Endothelial cell of umbilical vein (primary cell): ENCODE measurements around the gene TTC3. TPM values are rescaled to one million over a fixed set of nuclear protein-coding genes. Genes with fewer than 3 reads are reported as not detected.

ENCODE experiments used
- BruUV-seq: library from RNA; stranded (reverse); fragments of 400-500 nt; replicated peaks from 2 replicates; lab custom pipeline; 2021; lab: Mats Ljungman, UMichigan
- CTCF ChIA-PET: fragments of 300-600, 350-600 bp; sonication (Branson Sonifier 250); formaldehyde crosslinking; loops from one replicate; lab custom pipeline; 2021; ENCODE audit warnings: antibody characterized with exemption, inconsistent platforms; lab: Charles Lee
- POLR2A ChIA-PET: fragments of 300-600, 350-600 bp; sonication (Branson Sonifier 250); formaldehyde crosslinking; loops from one replicate; lab custom pipeline; 2021; ENCODE audit warnings: antibody characterized with exemption, inconsistent platforms; lab: Charles Lee
- DNase-seq: peaks from one replicate; pipeline ENCODE4 v3.0.0-alpha.2; 2011; ENCODE audit warnings: low read depth, low spot score
- FAIRE-seq: peaks from 2 replicates; lab custom pipeline; 2011; peaks lifted over from hg19 to GRCh38; lab: Jason Lieb, UNC
- H2AFZ ChIP-seq: 2 replicates; pipeline ENCODE4 v1.6.0; 2012; ENCODE audit warnings: low read depth, low read length, control low read depth, inconsistent platforms
- H3K27ac ChIP-seq: 2 replicates; pipeline ENCODE4 v1.5.1; 2011; ENCODE audit warnings: low read depth, mild to moderate bottlenecking, control low read depth, low read length, moderate library complexity; ENCODE audit not compliant: insufficient read depth
- H3K27me3 ChIP-seq, 2 experiments: 2 replicates each; pipeline versions ENCODE4 v1.6.0 to v1.6.1; 2011; ENCODE audit warnings: low read length in 2 of 2, mixed read lengths in 1 of 2; ENCODE audit not compliant: control insufficient read depth in 2 of 2, insufficient read depth in 2 of 2
- H3K36me3 ChIP-seq, 2 experiments: 2 replicates in 1 of 2; 3 replicates in 1 of 2; pipeline ENCODE4 v1.5.1; 2011; ENCODE audit warnings: low read length in 2 of 2, mild to moderate bottlenecking in 1 of 2, moderate library complexity in 1 of 2; ENCODE audit not compliant: control insufficient read depth in 2 of 2, insufficient read depth in 2 of 2; ENCODE audit errors: extremely low read depth in 1 of 2
- H3K4me1 ChIP-seq: 3 replicates; pipeline ENCODE4 v1.5.1; 2011; ENCODE audit warnings: mild to moderate bottlenecking, low read length; ENCODE audit not compliant: control insufficient read depth, insufficient read depth; ENCODE audit errors: extremely low read depth
- H3K4me2 ChIP-seq: 2 replicates; pipeline ENCODE4 v1.6.1; 2011; ENCODE audit warnings: low read length, control low read depth, mixed read lengths; ENCODE audit not compliant: insufficient read depth
- H3K4me3 ChIP-seq, 3 experiments: fragments of 200-600 bp in 1 of 3; sonication (generic), shearing (Covaris generic) in 1 of 3; replicated peaks in 1 of 3; 2 replicates each; pipeline ENCODE4 v1.5.1; 2011 to 2016; ENCODE audit warnings: control low read depth in 3 of 3, low read length in 3 of 3, mild to moderate bottlenecking in 2 of 3, inconsistent platforms in 1 of 3, low read depth in 1 of 3, moderate library complexity in 1 of 3; ENCODE audit not compliant: insufficient read depth in 1 of 3
- H3K79me2 ChIP-seq: 2 replicates; pipeline ENCODE4 v1.6.0; 2012; ENCODE audit warnings: low read length, inconsistent platforms; ENCODE audit not compliant: control insufficient read depth, insufficient read depth
- H3K9ac ChIP-seq: replicated peaks from 2 replicates; pipeline ENCODE3; 2011; ENCODE audit warnings: low read length, control low read depth; ENCODE audit not compliant: insufficient read depth; ENCODE audit errors: extremely low read depth
- H3K9me1 ChIP-seq: replicated peaks from 3 replicates; pipeline ENCODE4 v1.6.0; 2011; ENCODE audit warnings: mild to moderate bottlenecking, low read length; ENCODE audit not compliant: control insufficient read depth, insufficient read depth; ENCODE audit errors: extremely low read depth
- H3K9me3 ChIP-seq: replicated peaks from 2 replicates; pipeline ENCODE4 v1.5.1; 2012; ENCODE audit warnings: low read length, inconsistent platforms; ENCODE audit not compliant: control insufficient read depth, insufficient read depth
- H4K20me1 ChIP-seq: replicated peaks from 2 replicates; pipeline ENCODE3; 2011; ENCODE audit warnings: mild to moderate bottlenecking, low read length; ENCODE audit not compliant: control insufficient read depth, insufficient read depth; ENCODE audit errors: extremely low read depth
- FOS ChIP-seq: IDR thresholded peaks from 2 replicates; pipeline ENCODE4 v1.6.1; 2011; ENCODE audit warnings: mild to moderate bottlenecking, low read length, moderate library complexity, borderline replicate concordance; ENCODE audit not compliant: insufficient read depth
- JUN ChIP-seq: IDR thresholded peaks from 2 replicates; pipeline ENCODE4 v1.6.1; 2011; ENCODE audit warnings: borderline replicate concordance, low read depth; ENCODE audit not compliant: insufficient read length, insufficient read depth
- MYC ChIP-seq: IDR thresholded peaks from one replicate; pipeline ENCODE4 v1.6.1; 2011; ENCODE audit warnings: mild to moderate bottlenecking, low read depth, low read length
- POLR2A ChIP-seq: IDR thresholded peaks from 2 replicates; pipeline ENCODE4 v1.6.1; 2012; ENCODE audit warnings: low read depth, mild to moderate bottlenecking, control low read depth, low read length
- POLR2AphosphoS5 ChIP-seq: IDR thresholded peaks from 2 replicates; pipeline ENCODE4 v1.6.1; 2012; ENCODE audit warnings: low read depth, mild to moderate bottlenecking, control low read depth, low read length, moderate library complexity; ENCODE audit not compliant: insufficient read depth
- dilution Hi-C: fragments of 300-500 bp; cut with MboI; formaldehyde crosslinking; loops from one replicate; pipeline ENCODE4 v1.15.0; 2019; ENCODE audit warnings: low sequenced_read_pairs; ENCODE audit not compliant: extremely low pct_ligation_motif_present
- intact Hi-C: fragments of 100-400 bp; cut with micrococcal nuclease; formaldehyde crosslinking; loops from one replicate; pipeline ENCODE4 v1.10.0; 2022
- polyA plus RNA-seq, 4 experiments: library from polyadenylated mRNA; depleted of rRNA in 3 of 4; stranded (reverse) in 3 of 4; unstranded in 1 of 4; fragments of >200 nt; gene quantifications; 2 replicates each; pipeline versions ENCODE4 v1.2.1 to v1.2.3, GENCODE V29; 2011 to 2012; ENCODE audit warnings: missing spikeins in 1 of 4
- total RNA-seq: library from RNA; stranded (reverse); gene quantifications from 2 replicates; pipeline ENCODE4 v1.2.3, GENCODE V29; 2021
- TF ChIP-seq, protein P1 (sequence below): IDR thresholded peaks from 2 replicates; pipeline ENCODE4 v1.6.1; 2011; ENCODE audit not compliant: insufficient read depth, insufficient read length
- TF ChIP-seq, protein P2 (sequence below), 2 donors: IDR thresholded peaks; 1 replicate in 1 of 2; 2 replicates in 1 of 2; pipeline ENCODE4 v1.5.1; 2011; ENCODE audit warnings: low read length in 2 of 2, mild to moderate bottlenecking in 2 of 2, moderate library complexity in 2 of 2, control low read depth in 1 of 2, inconsistent platforms in 1 of 2, low read depth in 1 of 2; ENCODE audit not compliant: insufficient read depth in 1 of 2; ENCODE audit errors: extremely low read depth in 1 of 2

The TTC3 gene
- total and polyA plus RNA-seq, 2 donors (not counting 3 experiments of a cell fraction or from before 2014, with no cell fraction given) = 26.2 to 113 TPM

DNA sequence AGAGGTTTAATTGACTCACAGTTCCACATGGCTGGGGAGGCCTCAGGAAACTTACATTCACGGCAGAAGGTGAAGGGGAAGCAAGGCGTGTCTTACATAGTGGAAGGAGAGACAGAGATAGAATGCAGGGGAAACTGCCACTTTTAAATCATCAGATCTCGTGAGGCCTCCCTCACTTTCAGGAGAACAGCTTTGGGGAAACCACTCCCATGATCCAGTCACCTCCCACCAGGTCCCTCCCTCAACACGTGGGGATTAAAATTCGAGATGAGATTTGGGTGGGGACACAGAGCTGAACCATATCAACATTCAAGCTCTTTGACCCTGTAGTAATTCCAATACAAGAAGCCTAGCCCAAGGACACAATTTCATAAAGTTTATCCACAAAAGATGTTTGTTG lies 13.9 kb upstream of the TTC3 start:
- BruUV-seq = no TSS peak
- Histone ChIP-seq H3K79me2 (no peaks in the 10 kb centered on the region), H3K4me2 (no peak overlapping the region), H2AFZ (no peak overlapping the region), H3K27me3 (peaks cover 0 to 8% of the 10 kb centered on the region in 2 experiments), H3K27ac (no peak overlapping the region), H4K20me1 (no peaks in the 10 kb centered on the region), H3K9me3 (no peaks in the 10 kb centered on the region), H3K4me3 (no peak overlapping the region), H3K36me3 (no peaks in the 10 kb centered on the region), H3K4me1 (peaks cover 4% of the 10 kb centered on the region), H3K9ac (no peak overlapping the region), H3K9me1 (no peaks in the 10 kb centered on the region)
- TF ChIP-seq MYC (no peak), POLR2A (no peak), FOS (no peak)
- TF ChIP-seq, protein P1, sequence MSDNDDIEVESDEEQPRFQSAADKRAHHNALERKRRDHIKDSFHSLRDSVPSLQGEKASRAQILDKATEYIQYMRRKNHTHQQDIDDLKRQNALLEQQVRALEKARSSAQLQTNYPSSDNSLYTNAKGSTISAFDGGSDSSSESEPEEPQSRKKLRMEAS = no peak
- POLR2A ChIA-PET = no interaction called here
- dilution Hi-C loops (no loop called here), intact Hi-C loops (no loop called here)
- CTCF ChIA-PET = interaction anchor here (1.7 kb wide), 1 partner anchor 82 kb away, joined by 5 read pairs; no protein-coding TSS in a partner anchor
- no peak for FAIRE-seq
- no peak for DNase-seq

DNA sequence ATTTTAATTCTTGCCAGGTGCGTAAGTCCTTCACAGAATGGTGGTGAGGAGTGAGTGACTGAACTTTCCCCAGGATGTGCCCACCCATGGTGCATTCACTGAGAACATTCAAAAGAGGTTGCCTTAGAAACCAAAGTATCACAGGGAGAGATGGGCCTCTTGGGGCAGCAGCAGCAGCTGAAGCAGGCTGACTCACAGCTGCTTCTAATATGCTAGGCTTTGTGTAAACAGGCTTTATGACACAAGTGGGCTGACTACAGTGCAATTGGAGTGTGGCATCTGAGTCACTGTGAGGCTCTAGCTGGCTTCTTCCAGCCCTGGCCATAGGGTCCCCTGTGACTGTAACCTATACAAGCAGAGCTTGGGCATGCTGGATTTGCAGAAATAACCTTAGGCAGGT lies 12.8 kb upstream of the TTC3 start:
- no TSS peak for BruUV-seq
- dilution Hi-C loops (no loop called here), intact Hi-C loops (no loop called here)
- H3K27ac ChIP-seq = no peak overlapping the region
- no peak overlapping the region for H3K4me3 ChIP-seq
- H3K9ac ChIP-seq = no peak overlapping the region
- no peaks in the 10 kb centered on the region for H3K79me2 ChIP-seq
- no peaks in the 10 kb centered on the region for H3K9me3 ChIP-seq
- no peak for TF ChIP-seq POLR2AphosphoS5
- TF ChIP-seq, protein P1 = no peak
- TF ChIP-seq MYC = no peak
- peak; percentile 35 for TF ChIP-seq JUN
- TF ChIP-seq, protein P2, sequence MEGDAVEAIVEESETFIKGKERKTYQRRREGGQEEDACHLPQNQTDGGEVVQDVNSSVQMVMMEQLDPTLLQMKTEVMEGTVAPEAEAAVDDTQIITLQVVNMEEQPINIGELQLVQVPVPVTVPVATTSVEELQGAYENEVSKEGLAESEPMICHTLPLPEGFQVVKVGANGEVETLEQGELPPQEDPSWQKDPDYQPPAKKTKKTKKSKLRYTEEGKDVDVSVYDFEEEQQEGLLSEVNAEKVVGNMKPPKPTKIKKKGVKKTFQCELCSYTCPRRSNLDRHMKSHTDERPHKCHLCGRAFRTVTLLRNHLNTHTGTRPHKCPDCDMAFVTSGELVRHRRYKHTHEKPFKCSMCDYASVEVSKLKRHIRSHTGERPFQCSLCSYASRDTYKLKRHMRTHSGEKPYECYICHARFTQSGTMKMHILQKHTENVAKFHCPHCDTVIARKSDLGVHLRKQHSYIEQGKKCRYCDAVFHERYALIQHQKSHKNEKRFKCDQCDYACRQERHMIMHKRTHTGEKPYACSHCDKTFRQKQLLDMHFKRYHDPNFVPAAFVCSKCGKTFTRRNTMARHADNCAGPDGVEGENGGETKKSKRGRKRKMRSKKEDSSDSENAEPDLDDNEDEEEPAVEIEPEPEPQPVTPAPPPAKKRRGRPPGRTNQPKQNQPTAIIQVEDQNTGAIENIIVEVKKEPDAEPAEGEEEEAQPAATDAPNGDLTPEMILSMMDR (IDR thresholded peaks at IDR 0.05; ENCODE audit: extremely low read depth in 1 of 2, insufficient read depth in 1 of 2, low read depth in 1 of 2, low read length in 2 of 2) = no peak
- peak; percentile 90 for TF ChIP-seq FOS
- FAIRE-seq (peak; percentile 95), DNase-seq (peak; percentile 77)
- H3K36me3 ChIP-seq = no peaks in the 10 kb centered on the region
- no peak overlapping the region for H3K4me2 ChIP-seq
- H3K9me1 ChIP-seq = no peaks in the 10 kb centered on the region
- H3K27me3 ChIP-seq = peaks cover 0 to under 1% of the 10 kb centered on the region in 2 experiments
- H4K20me1 ChIP-seq = no peaks in the 10 kb centered on the region
- CTCF ChIA-PET = interaction anchor here (0.6 to 1.7 kb wide), 3 partner anchors 9 to 83 kb away, joined by 3 to 5 read pairs (median 3); no protein-coding TSS in a partner anchor
- POLR2A ChIA-PET = no interaction called here
- H2AFZ ChIP-seq = no peak overlapping the region
- H3K4me1 ChIP-seq = peaks cover 4% of the 10 kb centered on the region
